Measurements from ENCODE around the gene NTSR1.

GRCh38 chr20:62787321-62787720 lies 78.7 kb downstream of the NTSR1 start:
- no peak for TF ChIP-seq CTCF (IDR thresholded peaks at IDR 0.05)
- TF ChIP-seq POLR2AphosphoS5 (IDR thresholded peaks at IDR 0.05): no peak
- TF ChIP-seq POLR2A (IDR thresholded peaks at IDR 0.05): no peak
